GM12878 (cell line): Measurements from ENCODE around the gene TLCD3B. TPM values are rescaled to one million over a fixed set of nuclear protein-coding genes. Genes with fewer than 3 reads are reported as not detected.

Experiments used
- ATAC-seq: fragments of 200-7000 bp; cut with Tn5 transposase; 3 replicates; pipeline ENCODE4 v1.9.1; 2020; ENCODE audit warnings: mild to moderate bottlenecking, moderate library complexity
- BruUV-seq: library from RNA; stranded (reverse); fragments of 400-500 nt; replicated peaks from 2 replicates; lab custom pipeline; 2021; lab: Mats Ljungman, UMichigan
- CTCF ChIA-PET: fragments of 300-600 bp; sonication (Branson Sonifier 250); formaldehyde crosslinking; extraction: SDS; loops from one replicate; lab custom pipeline; 2021; ENCODE audit warnings: inconsistent platforms; lab: Yijun Ruan, JAX
- POLR2A ChIA-PET: fragments of 350-600 bp; formaldehyde crosslinking; extraction: SDS; loops from one replicate; lab custom pipeline; 2021; ENCODE audit warnings: inconsistent platforms; lab: Charles Lee
- RAD21 ChIA-PET: fragments of 300-600 bp; sonication (Branson Sonifier 250); formaldehyde crosslinking; loops from one replicate; lab custom pipeline; 2023; ENCODE audit warnings: antibody characterized with exemption; ENCODE audit not compliant: unreplicated experiment; lab: Charles Lee
- SMC1A ChIA-PET: fragments of 300-600 bp; sonication (Branson Sonifier 250); formaldehyde crosslinking; loops from one replicate; lab custom pipeline; 2023; ENCODE audit not compliant: unreplicated experiment, uncharacterized antibody; lab: Charles Lee
- DNase-seq: peaks from one replicate; pipeline ENCODE4 v3.0.0-alpha.2; 2011; ENCODE audit warnings: low read depth, low spot score
- FAIRE-seq: peaks from 3 replicates; lab custom pipeline; 2011; peaks lifted over from hg19 to GRCh38; lab: Jason Lieb, UNC
- H2AFZ ChIP-seq: 2 replicates; pipeline ENCODE4 v1.6.0; 2011; ENCODE audit warnings: low read depth, low read length, control low read depth; ENCODE audit not compliant: control insufficient read depth
- H3K27ac ChIP-seq: 2 replicates; pipeline ENCODE4 v1.5.1; 2011; ENCODE audit warnings: control low read depth; ENCODE audit not compliant: control insufficient read depth, insufficient read depth
- H3K27me3 ChIP-seq, 2 experiments: replicated peaks in 1 of 2; 2 replicates each; pipeline versions ENCODE4 v1.6.0 to v1.6.1; 2011; ENCODE audit warnings: low read length in 1 of 2; ENCODE audit not compliant: control insufficient read depth in 2 of 2, insufficient read depth in 2 of 2
- H3K36me3 ChIP-seq, 2 experiments: 2 replicates each; pipeline ENCODE4 v1.5.1; 2011; ENCODE audit warnings: low read length in 1 of 2; ENCODE audit not compliant: control insufficient read depth in 2 of 2, insufficient read depth in 2 of 2
- H3K4me1 ChIP-seq: 2 replicates; pipeline ENCODE4 v1.6.1; 2011; ENCODE audit warnings: mild to moderate bottlenecking, low read length, moderate library complexity, mixed read lengths; ENCODE audit not compliant: control insufficient read depth, insufficient read depth
- H3K4me2 ChIP-seq: 2 replicates; pipeline ENCODE4 v1.6.0; 2011; ENCODE audit warnings: control low read depth; ENCODE audit not compliant: control insufficient read depth, insufficient read depth
- H3K4me3 ChIP-seq: fragments of 200-600 bp; sonication (generic); 2 replicates; pipeline ENCODE4 v1.5.1; 2016
- H3K79me2 ChIP-seq: 2 replicates; pipeline ENCODE4 v1.6.0; 2011; ENCODE audit warnings: low read length; ENCODE audit not compliant: control insufficient read depth, insufficient read depth
- H3K9ac ChIP-seq: 2 replicates; pipeline ENCODE4 v1.8.0; 2011; ENCODE audit warnings: low read length, control low read depth, mixed read lengths; ENCODE audit not compliant: control insufficient read depth, insufficient read depth
- H3K9me3 ChIP-seq: replicated peaks from 3 replicates; pipeline ENCODE4 v1.5.1; 2011; ENCODE audit warnings: mild to moderate bottlenecking, low read length; ENCODE audit not compliant: control insufficient read depth, insufficient read depth
- H4K20me1 ChIP-seq: 2 replicates; pipeline ENCODE4 v1.6.0; 2011; ENCODE audit not compliant: control insufficient read depth, insufficient read depth
- EED ChIP-seq: sonication (generic); IDR thresholded peaks from 2 replicates; pipeline ENCODE4 v1.6.1; 2016; ENCODE audit warnings: antibody characterized with exemption, low read depth
- EGR1 ChIP-seq, 2 experiments: IDR thresholded peaks; 1 replicate in 1 of 2; 2 replicates in 1 of 2; pipeline ENCODE4 v1.6.1; 2011 to 2012; ENCODE audit warnings: low read depth in 2 of 2, low read length in 2 of 2, borderline replicate concordance in 1 of 2, mild to moderate bottlenecking in 1 of 2, moderate library complexity in 1 of 2
- ELK1 ChIP-seq: IDR thresholded peaks from 2 replicates; pipeline ENCODE4 v1.6.1; 2012; ENCODE audit warnings: low read depth, low read length, improper control_type of control experiment
- HDAC6 ChIP-seq: fragments of 200-600 bp; sonication (generic); IDR thresholded peaks from one replicate; pipeline ENCODE4 v1.8.0; 2017; ENCODE audit warnings: antibody characterized with exemption; ENCODE audit not compliant: unreplicated experiment
- JUNB ChIP-seq: IDR thresholded peaks from 2 replicates; pipeline ENCODE4 v1.6.1; 2016; ENCODE audit warnings: antibody characterized with exemption, mild to moderate bottlenecking
- PBX3 ChIP-seq: IDR thresholded peaks from 2 replicates; pipeline ENCODE4 v1.6.1; 2011; ENCODE audit warnings: mild to moderate bottlenecking, low read depth, low read length, moderate library complexity; ENCODE audit not compliant: insufficient replicate concordance
- POLR2AphosphoS2 ChIP-seq: IDR thresholded peaks from 2 replicates; pipeline ENCODE4 v1.6.1; 2011; ENCODE audit warnings: low read depth, mild to moderate bottlenecking, low read length, improper control_type of control experiment, moderate library complexity
- ZBTB40 ChIP-seq: fragments of 450-650 bp; IDR thresholded peaks from 2 replicates; pipeline ENCODE4 v1.6.1; 2016; ENCODE audit warnings: mild to moderate bottlenecking, moderate library complexity, borderline replicate concordance
- WGBS: methylation state at CpG from one replicate; pipeline ENCODE4 v1.1.6; 2016; ENCODE audit warnings: low lambda C conversion rate; ENCODE audit not compliant: insufficient replicate concordance, insufficient coverage; ENCODE audit errors: missing lambda C conversion rate; 5-methylcytosine and 5-hydroxymethylcytosine counted together
- in situ Hi-C: fragments of 300-500 bp; cut with MboI; formaldehyde crosslinking; loops from 9 replicates; pipeline ENCODE4 v1.14.3; 2018; ENCODE audit warnings: mixed read lengths
- intact Hi-C: fragments of 100-400 bp; cut with micrococcal nuclease; formaldehyde crosslinking; loops from one replicate; pipeline ENCODE4 v1.14.2; 2022; ENCODE audit not compliant: unreplicated experiment
- polyA plus RNA-seq, 11 experiments: library from polyadenylated mRNA; depleted of rRNA in 4 of 11; unstranded in 6 of 11; stranded (reverse) in 5 of 11; fragments of >200 nt; fragmentation: Nextera tagmentation in 4 of 11; fragmentation: Illumina TruSeq in 1 of 11; extraction: Ambion mirVana in 4 of 11; extraction: Trizol in 1 of 11; gene quantifications; 1 replicate in 1 of 11; 2 replicates in 10 of 11; pipeline versions ENCODE4 v1.2.1 to v1.2.3, GENCODE V29; 2011 to 2016; ENCODE audit warnings: inconsistent platforms in 2 of 11, missing spikeins in 2 of 11, low read depth in 1 of 11
- total RNA-seq, 4 experiments: library from RNA; depleted of rRNA in 3 of 4; stranded (reverse); fragments of >200 nt in 3 of 4; fragmentation: Illumina TruSeq in 1 of 4; extraction: Trizol in 1 of 4; gene quantifications; 2 replicates each; pipeline versions ENCODE4 v1.2.1 to v1.2.3, GENCODE V29; 2013 to 2021

The TLCD3B gene
- total and polyA plus RNA-seq, 10 of the 15 experiments (the other 5 are each of a cell fraction or from before 2014, with no cell fraction given): 0.05 to 0.51 (median 0.18) TPM; not detected in 4

- TSS peak; percentile 61 for BruUV-seq
- peaks cover 24% of the 10 kb centered on the region for H3K4me1 ChIP-seq
These were observed 38.8 kb upstream of the TLCD3B start for GRCh38 chr16:30069611-30070462.

More at GRCh38 chr16:30069611-30070462, 38.8 kb upstream of the TLCD3B start:
- Histone ChIP-seq H3K4me3 (no peak overlapping the region; the same call in 1 of the 2 replicates), H3K27me3 (no peaks in the 10 kb centered on the region), H3K79me2 (peaks cover 56% of the 10 kb centered on the region), H3K4me2 (peak overlapping the region; percentile 66), H2AFZ (no peak overlapping the region), H3K9me3 (no peaks in the 10 kb centered on the region), H4K20me1 (peaks cover 24% of the 10 kb centered on the region), H3K9ac (no peak overlapping the region), H3K27ac (no peak overlapping the region), H3K36me3 (peaks cover 30 to 32% of the 10 kb centered on the region in 2 experiments)
- RAD21 ChIA-PET: no interaction called here
- ATAC-seq: no peak
- 96% methylated on average over 31 of the region's 31 CpGs for WGBS
- no peak for FAIRE-seq
- intact Hi-C loops: no loop called here
- in situ Hi-C loops: no loop called here
- TF ChIP-seq POLR2AphosphoS2: 0 out of 2 replicates have a peak, but pooled peaks have one; percentile 62
- TF ChIP-seq PBX3: no peak
- TF ChIP-seq ELK1: no peak
- TF ChIP-seq JUNB: no peak
- TF ChIP-seq EGR1 (IDR thresholded peaks at IDR 0.05; ENCODE audit: borderline replicate concordance in 1 of 2, low read depth in 2 of 2, low read length in 2 of 2): no peak
- TF ChIP-seq EED: no peak
- TF ChIP-seq ZBTB40: no peak
- TF ChIP-seq HDAC6: no peak
- POLR2A ChIA-PET: interaction anchor here (1.2 kb wide), 1 partner anchor 14 kb away, joined by 3 read pairs; no protein-coding TSS in a partner anchor
- CTCF ChIA-PET: interaction anchor here (1.1 kb wide), 1 partner anchor 22 kb away, joined by 3 read pairs; the partner anchor contains the start of gene TBX6
- SMC1A ChIA-PET: no interaction called here
- no peak for DNase-seq
